Epithelial cell of esophagus (primary cell): ENCODE measurements around the gene CENPP.
A peak's percentile ranks its signal among the peaks of the same experiment; 100 is the strongest.

ENCODE experiments used
- DNase-seq: peaks from one replicate; pipeline ENCODE4 v3.0.0; 2010; ENCODE audit warnings: low read depth
- H3K4me3 ChIP-seq: 2 replicates; pipeline ENCODE4 v1.5.1; 2011; ENCODE audit warnings: mild to moderate bottlenecking, low read length, control low read depth
- CTCF ChIP-seq: IDR thresholded peaks from 2 replicates; pipeline ENCODE4 v1.5.1; 2011; ENCODE audit warnings: low read depth, mild to moderate bottlenecking, low read length, control low read depth, inconsistent platforms; ENCODE audit not compliant: insufficient read depth; ENCODE audit errors: missing control alignments

Gene CENPP

GRCh38 chr9:92440751-92441046, 114.9 kb downstream of the CENPP start:
- H3K4me3 ChIP-seq, result no peak overlapping the region
- no peak for TF ChIP-seq CTCF
- no peak for DNase-seq

DNA sequence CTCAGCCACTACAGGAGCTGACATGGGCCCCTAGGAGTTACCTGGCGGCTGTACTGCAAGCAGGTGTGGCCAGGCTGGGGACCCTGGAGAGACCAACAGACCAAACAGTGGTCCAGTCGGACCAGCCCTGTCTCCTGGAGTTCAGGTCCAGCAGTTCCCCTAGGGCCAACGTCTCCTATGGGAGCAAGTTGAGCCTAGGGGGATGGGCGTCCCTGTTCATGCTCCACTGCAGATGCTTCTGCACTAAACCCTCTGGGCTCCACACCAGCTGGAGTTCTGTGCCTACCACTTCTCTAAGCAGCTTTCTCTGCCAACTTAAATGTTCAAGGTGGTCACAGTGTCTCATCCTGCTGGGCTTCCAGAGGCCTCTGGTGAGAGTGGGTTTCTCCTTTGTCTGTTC, 119.1 kb downstream of the CENPP start:
- DNase-seq, result no peak
- no peak for TF ChIP-seq CTCF
- no peak overlapping the region for H3K4me3 ChIP-seq

DNA sequence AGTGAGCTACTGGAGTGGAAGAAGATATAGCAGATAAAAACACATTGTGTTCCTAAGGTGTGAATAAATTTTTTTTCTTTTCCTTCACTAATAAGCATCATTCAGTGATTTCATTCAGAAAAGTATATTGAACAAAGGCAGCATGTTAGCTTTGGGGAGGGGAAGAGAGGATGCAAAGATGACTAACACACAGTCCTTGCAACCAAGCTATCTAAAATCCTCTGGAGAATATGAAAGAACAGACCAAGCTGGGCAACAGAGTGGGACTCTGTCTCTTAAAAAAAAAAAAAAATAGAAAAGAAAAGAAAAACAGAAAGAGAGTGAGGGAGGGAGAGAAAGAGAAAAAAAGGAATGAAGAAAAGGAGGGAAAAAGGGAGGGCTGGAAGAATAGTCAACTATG, 120.8 kb downstream of the CENPP start:
- no peak for DNase-seq

GRCh38 chr9:92455217-92455616, 129.5 kb downstream of the CENPP start:
- H3K4me3 ChIP-seq, result no peak overlapping the region
- TF ChIP-seq CTCF, result peak; percentile 25

More for the DNA sequence above, 120.8 kb downstream of the CENPP start:
- H3K4me3 ChIP-seq, result no peak overlapping the region
- no peak for TF ChIP-seq CTCF

DNA sequence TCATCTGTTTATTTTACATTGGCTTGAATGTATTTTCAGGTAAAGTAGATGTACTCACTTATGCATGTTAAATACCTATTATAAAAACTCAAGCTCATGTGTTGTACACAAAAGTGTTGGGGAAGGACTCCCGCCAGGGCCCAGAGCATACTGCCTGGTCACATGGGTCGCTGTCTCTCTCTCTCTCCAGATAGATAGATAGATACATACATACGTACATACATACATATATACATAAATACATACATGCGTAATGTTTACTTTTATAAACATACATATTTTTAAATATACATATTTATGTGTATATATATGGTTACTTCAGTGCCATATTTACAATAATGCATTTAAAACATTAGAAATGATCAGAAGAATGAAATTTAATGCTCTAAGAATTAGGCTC, 131.8 kb downstream of the CENPP start:
- H3K4me3 ChIP-seq, result no peak overlapping the region
- no peak for DNase-seq
- no peak for TF ChIP-seq CTCF

More at GRCh38 chr9:92455217-92455616, 129.5 kb downstream of the CENPP start:
- DNase-seq, result no peak

- no peak for TF ChIP-seq CTCF
- no peak overlapping the region for H3K4me3 ChIP-seq
- DNase-seq, result no peak
Observed at GRCh38 chr9:92463387-92463786, 137.6 kb downstream of the CENPP start.

- no peak for TF ChIP-seq CTCF
- no peak overlapping the region for H3K4me3 ChIP-seq
- peak; percentile 85 for DNase-seq
Observed at GRCh38 chr9:92463984-92464383, 138.2 kb downstream of the CENPP start.
